IMR-90 (cell line): ENCODE results near the gene ABHD12. TPM values are rescaled to one million over a fixed set of nuclear protein-coding genes. Genes with fewer than 3 reads are reported as not detected.

Experiments used
- ATAC-seq: fragments of 200-7000 bp; cut with Tn5 transposase; 2 replicates; pipeline ENCODE4 v1.9.1; 2020; ENCODE audit warnings: low read depth, mild to moderate bottlenecking, moderate library complexity
- BruUV-seq: library from RNA; stranded (reverse); fragments of 400-500 nt; replicated peaks from 2 replicates; lab custom pipeline; 2021; lab: Mats Ljungman, UMichigan
- CTCF ChIA-PET: fragments of 300-600 bp; formaldehyde crosslinking; extraction: SDS; loops from one replicate; lab custom pipeline; 2021; ENCODE audit warnings: antibody characterized with exemption; lab: Yijun Ruan, JAX
- POLR2A ChIA-PET: fragments of 300-600 bp; sonication (Branson Sonifier 250); formaldehyde crosslinking; loops from one replicate; lab custom pipeline; 2022; ENCODE audit warnings: antibody characterized with exemption; ENCODE audit not compliant: unreplicated experiment; lab: Charles Lee
- DNase-seq: peaks from one replicate; pipeline ENCODE4 v3.0.0; 2013
- H2AFZ ChIP-seq: replicated peaks from 2 replicates; pipeline ENCODE3; 2013; ENCODE audit warnings: low read length, mild to moderate bottlenecking; ENCODE audit not compliant: poor library complexity
- H2AK5ac ChIP-seq: 2 replicates; pipeline ENCODE4 v1.6.1; 2013; ENCODE audit warnings: low read depth, low read length, inconsistent platforms
- H2AK9ac ChIP-seq: replicated peaks from 2 replicates; pipeline ENCODE3; 2013; ENCODE audit warnings: mild to moderate bottlenecking, low read depth, low read length, moderate library complexity; ENCODE audit not compliant: poor library complexity
- H2BK120ac ChIP-seq: 2 replicates; pipeline ENCODE4 v1.6.1; 2013; ENCODE audit warnings: low read depth, low read length, inconsistent platforms
- H2BK15ac ChIP-seq: 3 replicates; pipeline ENCODE4 v1.6.1; 2013; ENCODE audit warnings: low read depth, low read length, inconsistent platforms
- H2BK20ac ChIP-seq: 2 replicates; pipeline ENCODE4 v1.6.1; 2013; ENCODE audit warnings: low read depth, mild to moderate bottlenecking, inconsistent platforms, low read length, moderate library complexity
- H2BK5ac ChIP-seq: 2 replicates; pipeline ENCODE4 v1.6.1; 2013; ENCODE audit warnings: mild to moderate bottlenecking, low read depth, low read length, inconsistent platforms; ENCODE audit not compliant: poor library complexity, severe bottlenecking
- H3K14ac ChIP-seq: replicated peaks from 2 replicates; pipeline ENCODE4 v1.6.1; 2013; ENCODE audit warnings: low read depth, low read length, inconsistent platforms
- H3K18ac ChIP-seq: 2 replicates; pipeline ENCODE4 v1.6.1; 2013; ENCODE audit warnings: low read depth, low read length, control low read depth
- H3K23ac ChIP-seq: 2 replicates; pipeline ENCODE4 v1.6.1; 2013; ENCODE audit warnings: low read depth, low read length, inconsistent platforms
- H3K27ac ChIP-seq: 2 replicates; pipeline ENCODE4 v1.5.1; 2013; ENCODE audit warnings: mild to moderate bottlenecking, control low read depth, low read length; ENCODE audit not compliant: insufficient read depth
- H3K27me3 ChIP-seq: 2 replicates; pipeline ENCODE4 v1.6.1; 2013; ENCODE audit warnings: low read length; ENCODE audit not compliant: control insufficient read depth, insufficient read depth
- H3K36me3 ChIP-seq: 2 replicates; pipeline ENCODE4 v1.6.1; 2013; ENCODE audit warnings: low read length, mixed read lengths; ENCODE audit not compliant: control insufficient read depth, insufficient read depth
- H3K4ac ChIP-seq: 2 replicates; pipeline ENCODE4 v1.6.1; 2013; ENCODE audit warnings: low read depth, low read length, inconsistent platforms
- H3K4me1 ChIP-seq: 2 replicates; pipeline ENCODE4 v1.6.1; 2013; ENCODE audit warnings: low read length, mixed read lengths; ENCODE audit not compliant: control insufficient read depth, insufficient read depth
- H3K4me2 ChIP-seq: 2 replicates; pipeline ENCODE4 v1.6.1; 2013; ENCODE audit warnings: low read depth, mild to moderate bottlenecking, control low read depth, low read length, moderate library complexity
- H3K4me3 ChIP-seq: 2 replicates; pipeline ENCODE4 v1.5.1; 2013; ENCODE audit warnings: low read depth, mild to moderate bottlenecking, control low read depth, low read length, moderate library complexity; ENCODE audit not compliant: insufficient read depth
- H3K56ac ChIP-seq: 2 replicates; pipeline ENCODE4 v1.6.1; 2013; ENCODE audit warnings: low read length, inconsistent platforms; ENCODE audit not compliant: insufficient read depth; ENCODE audit errors: extremely low read depth
- H3K79me1 ChIP-seq, 2 experiments: 2 replicates each; pipeline ENCODE4 v1.6.1; 2013; ENCODE audit warnings: low read length in 2 of 2, inconsistent platforms in 1 of 2, low read depth in 1 of 2
- H3K9ac ChIP-seq: 2 replicates; pipeline ENCODE4 v1.6.1; 2013; ENCODE audit warnings: low read depth, low read length, control low read depth
- H3K9me1 ChIP-seq: 2 replicates; pipeline ENCODE4 v1.6.1; 2013; ENCODE audit warnings: low read length, inconsistent platforms; ENCODE audit not compliant: insufficient read depth
- H3K9me3 ChIP-seq: 2 replicates; pipeline ENCODE4 v1.6.1; 2013; ENCODE audit warnings: low read length; ENCODE audit not compliant: control insufficient read depth, insufficient read depth
- H4K20me1 ChIP-seq: 2 replicates; pipeline ENCODE4 v1.6.1; 2013; ENCODE audit warnings: low read length, inconsistent platforms; ENCODE audit not compliant: insufficient read depth
- H4K5ac ChIP-seq: 2 replicates; pipeline ENCODE4 v1.6.1; 2013; ENCODE audit warnings: mild to moderate bottlenecking, low read depth, low read length, control low read depth
- H4K8ac ChIP-seq, 2 experiments: 2 replicates each; pipeline ENCODE4 v1.6.1; 2013; ENCODE audit warnings: low read depth in 2 of 2, low read length in 2 of 2, control low read depth in 1 of 2, inconsistent platforms in 1 of 2
- H4K91ac ChIP-seq: 2 replicates; pipeline ENCODE4 v1.6.1; 2013; ENCODE audit warnings: low read depth, low read length, inconsistent platforms; ENCODE audit not compliant: insufficient read depth
- BHLHE40 ChIP-seq: fragments of 150-350 bp; IDR thresholded peaks from 2 replicates; pipeline ENCODE4 v1.6.1; 2016; ENCODE audit warnings: mild to moderate bottlenecking, low read depth, low read length
- CEBPB ChIP-seq: IDR thresholded peaks from 2 replicates; pipeline ENCODE4 v1.6.1; 2012; ENCODE audit warnings: low read depth, low read length, improper control_type of control experiment
- CHD1 ChIP-seq: IDR thresholded peaks from 2 replicates; pipeline ENCODE4 v1.6.1; 2012; ENCODE audit warnings: low read depth, low read length, improper control_type of control experiment
- CTCF ChIP-seq: conservative IDR thresholded peaks from 2 replicates; pipeline ENCODE4 v1.5.1; 2012; ENCODE audit warnings: mild to moderate bottlenecking, low read depth, low read length, improper control_type of control experiment
- ELK1 ChIP-seq: fragments of 150-350 bp; IDR thresholded peaks from 2 replicates; pipeline ENCODE4 v1.6.1; 2016; ENCODE audit warnings: low read depth, mild to moderate bottlenecking, low read length, moderate library complexity, borderline replicate concordance
- FOS ChIP-seq: fragments of 150-350 bp; IDR thresholded peaks from 2 replicates; pipeline ENCODE4 v1.6.1; 2016; ENCODE audit warnings: low read depth, low read length
- MAFK ChIP-seq: IDR thresholded peaks from 2 replicates; pipeline ENCODE4 v1.6.1; 2012; ENCODE audit warnings: low read depth, low read length, improper control_type of control experiment
- MAZ ChIP-seq: IDR thresholded peaks from 2 replicates; pipeline ENCODE4 v1.6.1; 2012; ENCODE audit warnings: low read depth, mild to moderate bottlenecking, low read length, improper control_type of control experiment, moderate library complexity, borderline replicate concordance
- MXI1 ChIP-seq: IDR thresholded peaks from 2 replicates; pipeline ENCODE4 v1.6.1; 2012; ENCODE audit warnings: low read depth, mild to moderate bottlenecking, low read length, moderate library complexity, borderline replicate concordance
- NFE2L2 ChIP-seq: fragments of 150-350 bp; IDR thresholded peaks from 2 replicates; pipeline ENCODE4 v1.6.1; 2016; ENCODE audit warnings: low read depth, mild to moderate bottlenecking, low read length
- POLR2A ChIP-seq: IDR thresholded peaks from 2 replicates; pipeline ENCODE4 v1.6.1; 2012; ENCODE audit warnings: mild to moderate bottlenecking, low read depth, low read length
- RAD21 ChIP-seq: IDR thresholded peaks from 2 replicates; pipeline ENCODE4 v1.6.1; 2012; ENCODE audit warnings: low read length, improper control_type of control experiment
- RCOR1 ChIP-seq: IDR thresholded peaks from 2 replicates; pipeline ENCODE4 v1.6.1; 2012; ENCODE audit warnings: mild to moderate bottlenecking, low read length, improper control_type of control experiment; ENCODE audit not compliant: insufficient replicate concordance
- RFX5 ChIP-seq: IDR thresholded peaks from 2 replicates; pipeline ENCODE4 v1.8.0; 2012; ENCODE audit warnings: low read depth, mild to moderate bottlenecking, low read length, moderate library complexity
- SMC3 ChIP-seq: fragments of 150-350 bp; IDR thresholded peaks from 2 replicates; pipeline ENCODE4 v1.6.1; 2016; ENCODE audit warnings: low read depth, mild to moderate bottlenecking, antibody characterized with exemption, low read length, moderate library complexity
- USF2 ChIP-seq: fragments of 150-350 bp; IDR thresholded peaks from 2 replicates; pipeline ENCODE4 v1.6.1; 2017; ENCODE audit warnings: mild to moderate bottlenecking, antibody characterized with exemption, low read length, low read depth
- WGBS, 2 experiments: methylation state at CpG; one replicate each; pipeline versions ENCODE4 v1.1.5 to v1.1.7; 2013; ENCODE audit warnings: missing lambda C conversion rate in 2 of 2; ENCODE audit not compliant: insufficient read length in 1 of 2; ENCODE audit errors: extremely low coverage in 2 of 2; 5-methylcytosine and 5-hydroxymethylcytosine counted together
- dilution Hi-C: fragments of 300-500 bp; cut with HindIII; formaldehyde crosslinking; loops from one replicate; pipeline ENCODE4 v1.14.3; 2018; ENCODE audit warnings: low sequenced_read_pairs; ENCODE audit not compliant: unreplicated experiment
- in situ Hi-C: fragments of 300-500 bp; cut with MboI; formaldehyde crosslinking; loops from 3 replicates; pipeline ENCODE4 v1.14.3; 2019; ENCODE audit warnings: low sequenced_read_pairs, inconsistent platforms, mixed read lengths
- intact Hi-C: fragments of 100-400 bp; cut with micrococcal nuclease; formaldehyde crosslinking; loops from 2 replicates; pipeline ENCODE4 v1.10.0; 2022
- polyA plus RNA-seq, 3 experiments: library from polyadenylated mRNA; depleted of rRNA; stranded (reverse); fragments of >200 nt; gene quantifications; 2 replicates each; pipeline ENCODE4 v1.2.3, GENCODE V29; 2012; ENCODE audit warnings: low replicate concordance in 1 of 3
- total RNA-seq: library from RNA; depleted of rRNA; stranded (reverse); fragments of >200 nt; gene quantifications from 2 replicates; pipeline ENCODE4 v1.2.3, GENCODE V29; 2012

ABHD12 gene
- total and polyA plus RNA-seq, 2 of the 4 experiments (the other 2 are of a cell fraction), result 80.7 to 108 TPM

- no peak overlapping the region for H4K8ac ChIP-seq
- H3K9me3 ChIP-seq, result no peaks in the 10 kb centered on the region
- peaks cover 5% of the 10 kb centered on the region for H3K36me3 ChIP-seq
- ATAC-seq (no peak), DNase-seq (no peak)
- POLR2A ChIA-PET, result no interaction called here
- H4K91ac ChIP-seq, result no peak overlapping the region
- H3K4me1 ChIP-seq, result peaks cover 8% of the 10 kb centered on the region
- H3K18ac ChIP-seq, result no peak overlapping the region
- H2AK9ac ChIP-seq, result no peak overlapping the region
- H2BK15ac ChIP-seq, result no peak overlapping the region
- peaks cover 41% of the 10 kb centered on the region for H4K20me1 ChIP-seq
- no peaks in the 10 kb centered on the region for H3K27me3 ChIP-seq
- no peak overlapping the region for H2BK20ac ChIP-seq
- no peak overlapping the region for H3K4me3 ChIP-seq
- H2BK5ac ChIP-seq, result no peak overlapping the region
- no peak overlapping the region for H3K14ac ChIP-seq
- BruUV-seq, result no TSS peak
- H3K9ac ChIP-seq, result no peak overlapping the region
- no peak overlapping the region for H3K4ac ChIP-seq
- H2AK5ac ChIP-seq, result no peak overlapping the region
- dilution Hi-C loops (no loop called here), intact Hi-C loops (no loop called here), in situ Hi-C loops (no loop called here)
- WGBS, 2 experiments, result no CpG with 5 or more reads among the region's 1 CpG
- H3K56ac ChIP-seq, result no peak overlapping the region
- no peak overlapping the region for H3K27ac ChIP-seq
- TF ChIP-seq RFX5 (no peak), POLR2A (no peak), MAZ (no peak), MAFK (no peak), ELK1 (no peak), CTCF (no peak), BHLHE40 (no peak), USF2 (no peak), CEBPB (no peak), RCOR1 (no peak), NFE2L2 (no peak), CHD1 (no peak), RAD21 (no peak), FOS (no peak), SMC3 (no peak), MXI1 (no peak)
- H3K4me2 ChIP-seq, result no peak overlapping the region
- no peak overlapping the region for H2AFZ ChIP-seq
- CTCF ChIA-PET, result interaction anchor here (1.4 kb wide), 1 partner anchor 24 kb away, joined by 3 read pairs; no protein-coding TSS in a partner anchor
- no peak overlapping the region for H2BK120ac ChIP-seq
- H4K5ac ChIP-seq, result no peak overlapping the region
- H3K79me1 ChIP-seq, result peaks cover 51 to 73% of the 10 kb centered on the region in 2 experiments
- peaks cover 13% of the 10 kb centered on the region for H3K9me1 ChIP-seq
- H3K23ac ChIP-seq, result no peak overlapping the region
These were observed 50.3 kb downstream of the ABHD12 start for GRCh38 chr20:25340380-25340779.
